Transverse colon (tissue), 4 donors: ENCODE data around the gene MRC1. TPM values are rescaled to one million over a fixed set of nuclear protein-coding genes. Genes with fewer than 3 reads are reported as not detected.

Experiments used
- DNase-seq: peaks from one replicate; pipeline ENCODE4 v3.0.0-alpha.2; 2019
- H3K27ac ChIP-seq, 4 donors: fragments of 200-600 bp; sonication (generic); 2 replicates each; pipeline ENCODE4 v1.5.1; 2016 to 2018; ENCODE audit warnings: inconsistent platforms in 4 of 4
- H3K27me3 ChIP-seq: fragments of 200-600 bp; sonication (generic); 2 replicates; pipeline ENCODE4 v1.5.1; 2017; ENCODE audit warnings: inconsistent platforms
- H3K36me3 ChIP-seq, 4 donors: fragments of 200-600 bp; sonication (generic); 2 replicates each; pipeline ENCODE4 v1.5.1; 2017 to 2019; ENCODE audit warnings: inconsistent platforms in 4 of 4
- H3K4me1 ChIP-seq, 4 donors: fragments of 200-600 bp; sonication (generic); 2 replicates each; pipeline ENCODE4 v1.5.1; 2017 to 2020; ENCODE audit warnings: inconsistent platforms in 4 of 4
- H3K4me3 ChIP-seq, 4 donors: fragments of 200-600 bp; sonication (generic); 1 replicate in 1 of 4; 2 replicates in 3 of 4; pipeline versions ENCODE4 v1.5.1 to v1.6.1; 2017 to 2019; ENCODE audit warnings: inconsistent platforms in 4 of 4
- H3K9me3 ChIP-seq, 2 donors: fragments of 200-600 bp; sonication (generic); 2 replicates each; pipeline ENCODE4 v1.5.1; 2017 to 2019; ENCODE audit warnings: inconsistent platforms in 2 of 2
- EP300 ChIP-seq: sonication (generic); formaldehyde crosslinking; IDR thresholded peaks from one replicate; pipeline ENCODE4 v1.6.1; 2017; ENCODE audit warnings: antibody characterized with exemption, low read depth
- POLR2A ChIP-seq: fragments of 450-650 bp; IDR thresholded peaks from one replicate; pipeline ENCODE4 v1.6.1; 2016; ENCODE audit warnings: antibody characterized with exemption, mild to moderate bottlenecking, moderate library complexity
- POLR2AphosphoS5 ChIP-seq, 3 donors: sonication (generic); formaldehyde crosslinking; IDR thresholded peaks; one replicate each; pipeline ENCODE4 v1.6.1; 2016; ENCODE audit warnings: antibody characterized with exemption in 3 of 3
- WGBS, 2 donors: methylation state at CpG; one replicate each; pipeline ENCODE4 v1.1.5; 2018; ENCODE audit warnings: low coverage in 1 of 2; 5-methylcytosine and 5-hydroxymethylcytosine counted together
- in situ Hi-C, 4 donors: fragments of 200-750 bp; cut with MboI; loops; one replicate each; pipeline versions ENCODE4 v1.15.0 to v1.15.1; 2017; ENCODE audit warnings: low sequenced_read_pairs in 3 of 4, low pct_ligation_motif_present in 1 of 4, low pct_unique_long_range_greater_than_20kb in 1 of 4
- intact Hi-C: fragments of 100-400 bp; cut with DNase I; formaldehyde crosslinking; loops from one replicate; pipeline ENCODE4 v1.15.1; 2023; ENCODE audit warnings: low total_unique reads
- total RNA-seq, 4 donors: library from RNA; depleted of rRNA; stranded (reverse); fragments of >200 nt; gene quantifications; one replicate each; pipeline ENCODE4 v1.1.0, GENCODE V29; 2016
- TF ChIP-seq, protein P1 (sequence below), 5 experiments: fragments of 200-600 bp in 3 of 5; fragments of 450-650 bp in 2 of 5; sonication (generic) in 3 of 5; IDR thresholded peaks; 1 replicate in 2 of 5; 2 replicates in 3 of 5; pipeline ENCODE4 v1.5.1; 2016 to 2017; ENCODE audit warnings: antibody characterized with exemption in 5 of 5, inconsistent platforms in 3 of 5, mild to moderate bottlenecking in 2 of 5, moderate library complexity in 1 of 5

MRC1 gene
- total RNA-seq, 4 donors from 2014 or later = 2.8 to 22.1 (median 15.2) TPM

- no peak for DNase-seq
- in situ Hi-C loops (no loop called here), intact Hi-C loops (no loop called here)
- peaks cover 8 to 45% (median 16%) of the 10 kb centered on the region in 4 donors for H3K4me1 ChIP-seq
- 52 to 53% methylated on average over 4 of the region's 4 CpGs for WGBS, 2 donors
- TF ChIP-seq POLR2A = no peak
- TF ChIP-seq POLR2AphosphoS5 (IDR thresholded peaks at IDR 0.05) = no peak
- TF ChIP-seq, protein P1, sequence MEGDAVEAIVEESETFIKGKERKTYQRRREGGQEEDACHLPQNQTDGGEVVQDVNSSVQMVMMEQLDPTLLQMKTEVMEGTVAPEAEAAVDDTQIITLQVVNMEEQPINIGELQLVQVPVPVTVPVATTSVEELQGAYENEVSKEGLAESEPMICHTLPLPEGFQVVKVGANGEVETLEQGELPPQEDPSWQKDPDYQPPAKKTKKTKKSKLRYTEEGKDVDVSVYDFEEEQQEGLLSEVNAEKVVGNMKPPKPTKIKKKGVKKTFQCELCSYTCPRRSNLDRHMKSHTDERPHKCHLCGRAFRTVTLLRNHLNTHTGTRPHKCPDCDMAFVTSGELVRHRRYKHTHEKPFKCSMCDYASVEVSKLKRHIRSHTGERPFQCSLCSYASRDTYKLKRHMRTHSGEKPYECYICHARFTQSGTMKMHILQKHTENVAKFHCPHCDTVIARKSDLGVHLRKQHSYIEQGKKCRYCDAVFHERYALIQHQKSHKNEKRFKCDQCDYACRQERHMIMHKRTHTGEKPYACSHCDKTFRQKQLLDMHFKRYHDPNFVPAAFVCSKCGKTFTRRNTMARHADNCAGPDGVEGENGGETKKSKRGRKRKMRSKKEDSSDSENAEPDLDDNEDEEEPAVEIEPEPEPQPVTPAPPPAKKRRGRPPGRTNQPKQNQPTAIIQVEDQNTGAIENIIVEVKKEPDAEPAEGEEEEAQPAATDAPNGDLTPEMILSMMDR (IDR thresholded peaks at IDR 0.05) = no peak
- no peak for TF ChIP-seq EP300
- peak overlapping the region; percentile 60 to 79 (median 70) for H3K27ac ChIP-seq
- H3K36me3 ChIP-seq = no peaks in the 10 kb centered on the region
- H3K9me3 ChIP-seq = no peaks in the 10 kb centered on the region
- H3K4me3 ChIP-seq = no peak overlapping the region
- H3K27me3 ChIP-seq = no peaks in the 10 kb centered on the region
These were observed 14.1 kb upstream of the MRC1 start for GRCh38 chr10:17795083-17795482.

- peak; percentile 20 for DNase-seq
- no peak overlapping the region for H3K4me3 ChIP-seq
- peaks cover 8 to 45% (median 16%) of the 10 kb centered on the region in 4 donors for H3K4me1 ChIP-seq
- in situ Hi-C loops (no loop called here), intact Hi-C loops (no loop called here)
- 59 to 70% methylated on average over 6 to 17 of the region's 17 CpGs for WGBS, 2 donors
- no peaks in the 10 kb centered on the region for H3K36me3 ChIP-seq
- H3K27ac ChIP-seq = peak overlapping the region; percentile 10 to 79 (median 67)
- TF ChIP-seq, protein P1 (IDR thresholded peaks at IDR 0.05) = no peak
- no peak for TF ChIP-seq POLR2AphosphoS5 (IDR thresholded peaks at IDR 0.05)
- no peak for TF ChIP-seq EP300
- TF ChIP-seq POLR2A = no peak
- H3K27me3 ChIP-seq = no peaks in the 10 kb centered on the region
- H3K9me3 ChIP-seq = no peaks in the 10 kb centered on the region
These were observed 13.1 kb upstream of the MRC1 start for GRCh38 chr10:17795813-17796594.

GRCh38 chr10:17801507-17801906, 7.6 kb upstream of the MRC1 start:
- peaks cover 0 to 5% (median 2%) of the 10 kb centered on the region in 4 donors for H3K4me1 ChIP-seq
- intact Hi-C loops (no loop called here), in situ Hi-C loops (no loop called here)
- no peaks in the 10 kb centered on the region for H3K9me3 ChIP-seq
- H3K36me3 ChIP-seq = no peaks in the 10 kb centered on the region
- DNase-seq = no peak
- no peak overlapping the region for H3K4me3 ChIP-seq
- TF ChIP-seq EP300 = no peak
- TF ChIP-seq, protein P1 (IDR thresholded peaks at IDR 0.05) = peak in 2 of 5 experiments; percentile 17 to 19
- WGBS, 2 donors = 91 to 100% methylated on average over 2 to 3 of the region's 3 CpGs
- no peak overlapping the region for H3K27ac ChIP-seq
- no peaks in the 10 kb centered on the region for H3K27me3 ChIP-seq

GRCh38 chr10:17802350-17802749, 6.8 kb upstream of the MRC1 start:
- Histone ChIP-seq H3K36me3 (no peaks in the 10 kb centered on the region), H3K27ac (no peak overlapping the region), H3K9me3 (no peaks in the 10 kb centered on the region), H3K27me3 (no peaks in the 10 kb centered on the region), H3K4me3 (no peak overlapping the region), H3K4me1 (no peaks in the 10 kb centered on the region)
- TF ChIP-seq, protein P1 (IDR thresholded peaks at IDR 0.05) = no peak
- TF ChIP-seq EP300 = no peak
- TF ChIP-seq POLR2AphosphoS5 (IDR thresholded peaks at IDR 0.05) = no peak
- TF ChIP-seq POLR2A = no peak
- in situ Hi-C loops = no loop called here
- intact Hi-C loops = no loop called here
- 96 to 98% methylated on average over 11 of the region's 11 CpGs for WGBS, 2 donors
- no peak for DNase-seq
